GM19467 (cell line): ENCODE results near the gene STXBP5L.
"Not testable (repeated sequence)": the region's sequence is repeated elsewhere in the genome, so short reads cannot be mapped to it uniquely, and the experiment has no call there.

Experiments
- ATAC-seq: cut with Tn5 transposase; IDR thresholded peaks from one replicate; pipeline ENCODE4 v1.9.1; 2021; ENCODE audit warnings: mild to moderate bottlenecking, moderate library complexity; ENCODE audit not compliant: unreplicated experiment

Gene STXBP5L

DNA sequence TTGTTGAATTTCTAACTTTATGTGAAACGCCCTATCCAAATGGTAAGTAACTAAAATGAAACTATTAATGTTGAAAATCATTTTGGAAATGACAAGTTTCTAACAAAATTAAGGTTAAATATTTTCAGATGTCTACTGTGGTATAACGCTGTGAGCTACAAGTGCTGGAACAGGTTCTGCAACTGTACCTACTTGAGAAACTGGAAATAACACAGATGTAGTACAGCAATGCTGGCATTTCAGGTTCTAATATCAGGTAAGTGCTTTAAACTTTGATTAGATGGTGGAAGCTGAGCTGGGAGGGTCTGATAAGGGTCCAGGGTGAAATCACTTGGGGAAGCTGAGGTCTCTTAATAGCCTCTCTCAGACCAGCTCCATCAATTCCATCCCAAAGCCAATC lies 315.1 kb downstream of the STXBP5L start:
- ATAC-seq = no peak

DNA sequence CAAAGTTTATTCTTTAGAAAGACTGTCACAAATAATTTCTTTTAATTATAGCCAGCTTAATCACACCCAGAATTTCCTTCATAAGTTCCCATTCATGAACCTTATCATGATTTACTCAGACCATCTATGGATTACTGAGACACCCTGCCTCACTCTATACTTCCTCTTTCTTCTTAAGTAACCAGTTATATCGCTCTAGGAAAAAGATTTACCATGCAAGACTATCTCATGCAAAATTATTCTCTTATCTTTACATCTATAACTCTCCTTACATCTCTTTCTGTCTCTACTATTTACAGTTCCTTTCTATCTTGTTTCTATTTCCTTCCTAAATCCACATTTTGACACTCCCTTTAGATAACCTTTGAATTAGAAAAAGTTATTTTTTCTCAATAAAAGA lies 321.0 kb downstream of the STXBP5L start:
- ATAC-seq = no peak

DNA sequence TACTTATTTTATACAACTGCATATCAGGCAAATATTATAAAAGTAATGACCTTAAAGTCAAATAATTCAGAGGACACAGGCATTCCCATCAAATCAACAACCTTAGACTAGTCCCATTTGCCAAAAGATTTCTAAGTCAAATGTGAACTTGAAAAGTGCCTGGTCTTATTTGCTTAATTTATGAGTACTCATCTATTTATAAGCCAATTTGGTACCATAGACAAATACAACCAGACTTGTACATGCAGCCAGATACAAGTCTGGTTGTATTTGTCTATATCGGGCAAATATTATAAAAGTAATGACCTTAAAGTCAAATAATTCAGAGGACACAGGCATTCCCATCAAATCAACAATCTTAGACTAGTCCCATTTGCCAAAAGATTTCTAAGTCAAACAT lies 322.2 kb downstream of the STXBP5L start:
- ATAC-seq = not testable (repeated sequence)

DNA sequence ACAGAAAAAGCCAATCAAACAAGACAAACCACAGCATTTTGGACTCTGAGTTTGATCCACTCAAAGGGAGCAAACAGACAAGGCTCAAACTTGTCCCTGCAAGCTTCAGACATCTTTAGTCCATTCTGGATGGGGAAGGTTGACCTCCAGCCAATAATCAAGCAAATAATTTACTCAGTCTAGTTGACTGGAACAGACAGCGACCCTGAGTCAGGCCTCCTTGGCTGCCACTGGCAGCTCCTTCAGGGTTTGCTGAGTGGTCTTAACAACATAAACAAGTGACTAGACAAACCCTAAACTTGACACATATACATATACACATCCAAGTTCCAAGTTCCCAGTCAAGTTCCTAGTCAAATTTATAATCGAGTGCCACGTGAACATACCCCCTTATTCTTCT lies 323.9 kb downstream of the STXBP5L start:
- ATAC-seq = no peak

DNA sequence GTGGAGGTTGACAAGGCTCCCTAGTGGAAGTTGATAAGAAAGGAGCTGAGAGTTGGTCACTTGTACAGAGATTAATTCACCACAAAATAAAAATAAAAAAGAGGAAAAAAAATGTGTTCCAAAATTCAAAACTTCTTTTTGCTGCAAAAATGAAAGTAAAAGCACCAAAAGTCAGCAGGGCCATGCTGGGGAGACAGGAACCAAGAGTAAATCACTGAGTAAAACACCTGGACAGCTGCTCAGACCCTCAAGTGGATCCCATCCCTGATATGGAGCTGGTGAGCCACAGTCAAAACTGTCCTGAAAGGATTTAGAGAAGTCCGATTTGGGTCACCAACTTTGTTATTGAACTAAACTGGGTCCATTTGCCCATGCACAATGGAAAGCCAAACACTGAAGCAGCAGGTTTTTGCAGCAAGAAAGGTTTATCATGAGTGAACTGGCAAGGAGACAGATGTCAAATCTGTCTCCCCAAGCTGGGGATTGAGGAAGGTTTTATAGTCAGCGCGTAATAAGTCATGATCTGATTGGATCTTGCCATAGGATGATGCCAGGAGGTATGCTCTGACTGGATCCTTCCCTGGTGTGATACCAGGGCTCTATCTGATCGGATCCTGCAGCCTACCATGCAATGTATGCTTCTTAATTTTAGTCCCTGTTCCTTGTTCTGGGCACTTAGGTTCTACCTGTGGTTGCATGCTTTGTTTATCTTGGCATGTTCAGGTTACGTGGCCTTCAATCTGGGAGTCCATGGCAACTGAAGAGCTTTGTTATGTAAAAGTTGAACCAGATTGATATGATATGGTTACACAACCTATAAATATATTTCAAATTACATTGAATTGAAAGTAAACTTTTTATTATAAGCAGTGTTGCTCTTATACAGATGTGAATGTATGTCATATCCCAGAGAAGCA lies 324.6 kb downstream of the STXBP5L start:
- no peak for ATAC-seq

DNA sequence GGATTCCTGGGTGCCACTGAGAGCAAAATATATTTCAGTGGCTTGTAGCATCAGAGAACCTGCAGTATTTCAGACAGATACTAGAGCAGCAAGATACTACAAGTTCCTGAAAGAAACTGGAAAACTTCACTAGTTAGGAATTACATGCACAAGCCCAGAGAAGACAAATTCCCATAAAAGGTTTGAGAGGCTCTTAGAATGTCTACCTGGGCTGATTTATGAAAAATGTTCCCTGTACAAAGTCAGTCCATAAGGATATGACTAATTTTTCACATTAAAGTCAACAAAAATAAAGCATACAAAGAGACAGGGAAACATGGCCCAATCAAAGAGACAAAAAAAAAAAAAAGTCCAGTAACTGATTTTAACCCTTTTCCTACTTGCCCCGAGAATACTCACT lies 335.2 kb downstream of the STXBP5L start:
- no peak for ATAC-seq

DNA sequence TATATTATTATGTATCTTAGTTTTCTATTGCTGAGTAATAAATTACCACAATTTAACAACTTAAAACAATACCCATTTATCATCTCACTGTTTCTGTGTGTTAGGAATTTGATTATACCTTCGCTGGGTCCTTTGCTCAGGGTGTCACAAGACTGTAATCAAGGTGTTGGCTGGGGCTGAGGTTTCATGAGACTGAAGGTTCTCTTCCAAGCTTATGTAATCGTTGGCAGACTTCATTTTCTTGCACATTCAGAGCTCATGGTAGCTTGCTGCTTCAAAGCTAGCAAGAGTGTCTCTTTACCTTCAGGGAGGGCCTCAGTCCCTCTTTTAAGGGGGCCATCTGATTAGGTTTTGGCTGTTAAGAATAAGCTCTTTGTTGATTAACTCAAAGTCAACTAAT lies 344.7 kb downstream of the STXBP5L start:
- no peak for ATAC-seq

DNA sequence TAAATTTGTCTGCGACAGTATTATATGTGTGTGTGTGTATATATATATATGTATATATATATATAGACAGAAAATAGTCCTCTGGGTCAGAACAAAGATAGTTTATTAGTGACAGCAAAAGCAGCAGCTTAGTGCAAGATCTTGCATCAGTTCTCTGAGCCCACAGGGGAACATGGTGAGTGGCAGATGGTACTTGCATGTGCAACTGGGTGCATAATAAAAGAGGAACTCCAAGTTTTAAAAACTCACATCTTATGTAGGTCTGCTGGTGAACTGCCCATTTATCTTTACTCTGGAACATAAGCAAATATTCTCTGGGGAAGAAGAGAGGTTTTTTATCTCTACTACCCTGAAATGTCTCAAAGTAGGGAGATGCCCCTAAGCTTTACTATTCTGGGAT lies 361.4 kb downstream of the STXBP5L start:
- no peak for ATAC-seq

DNA sequence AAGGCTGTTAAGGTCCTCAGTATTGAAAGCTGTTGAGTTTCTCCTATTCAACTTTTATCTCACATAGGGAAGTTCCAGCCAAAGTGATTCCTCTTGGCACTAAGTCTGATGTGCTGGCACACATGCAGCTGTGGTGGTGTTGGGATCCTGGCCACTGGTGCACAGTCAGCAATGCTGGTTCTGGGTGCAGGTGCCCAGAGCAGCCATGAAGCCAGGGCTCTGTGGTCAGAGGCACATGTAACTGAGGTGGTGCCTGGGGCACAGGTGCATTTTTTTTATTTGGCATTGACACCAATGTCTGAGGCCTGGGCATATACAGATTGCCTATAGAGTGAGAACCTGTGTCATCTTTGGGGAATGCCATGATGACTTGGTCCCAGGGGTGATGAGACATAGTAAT lies 366.4 kb downstream of the STXBP5L start:
- no peak for ATAC-seq

DNA sequence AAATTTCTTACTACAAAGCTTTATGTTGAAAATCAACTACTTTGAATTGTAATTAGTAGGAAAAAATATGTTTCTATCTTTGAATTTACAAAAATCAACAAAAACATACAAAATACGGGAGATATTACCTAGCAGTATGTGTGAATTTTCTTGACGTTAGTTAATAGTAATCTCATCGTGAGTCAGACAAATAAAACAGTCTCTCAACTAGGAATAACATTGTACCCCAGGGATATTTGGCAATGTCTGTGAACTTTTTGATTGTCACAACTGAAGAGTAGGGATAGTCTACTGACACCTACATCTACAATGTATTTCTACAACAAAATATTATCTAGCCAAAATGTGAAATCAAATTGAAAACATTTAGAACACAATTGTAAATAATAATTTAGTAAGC lies 387.4 kb downstream of the STXBP5L start:
- no peak for ATAC-seq

DNA sequence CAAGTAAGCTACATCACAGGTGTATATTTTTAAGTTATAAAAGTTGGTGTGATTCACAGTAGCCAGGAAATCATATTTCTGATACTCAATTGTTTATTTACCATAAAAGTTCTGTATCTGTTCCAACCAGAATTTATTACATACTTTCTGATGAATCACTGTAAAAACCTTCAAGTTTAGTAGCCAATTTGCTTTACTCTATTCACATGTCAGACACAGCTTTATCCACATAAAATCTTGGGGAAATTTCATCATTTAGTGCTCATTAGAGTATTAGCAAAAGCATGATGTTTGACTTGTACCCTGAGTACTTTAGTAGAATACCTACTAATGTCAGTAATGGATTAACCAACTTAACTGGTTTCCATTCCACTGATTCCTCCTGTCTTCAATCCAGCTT lies 388.0 kb downstream of the STXBP5L start:
- ATAC-seq = no peak

DNA sequence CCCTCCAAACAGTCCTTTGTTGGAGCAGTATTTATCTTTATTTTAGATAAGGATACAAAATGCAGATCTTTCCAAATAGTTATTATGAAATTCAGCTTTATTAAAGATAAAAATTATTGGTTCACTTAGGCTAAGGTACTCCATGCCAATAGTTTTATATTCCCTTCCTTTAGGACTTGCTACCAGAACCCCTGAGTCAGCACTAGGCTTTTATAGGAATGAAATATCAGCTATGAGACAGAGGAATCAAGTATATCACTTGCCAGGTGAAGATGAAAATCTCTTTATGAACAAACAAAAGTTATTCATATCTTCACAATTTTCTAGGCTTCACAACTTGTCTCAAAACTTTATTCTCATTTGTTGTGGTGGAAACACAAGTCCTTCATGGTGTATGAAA lies 416.3 kb downstream of the STXBP5L start:
- no peak for ATAC-seq

DNA sequence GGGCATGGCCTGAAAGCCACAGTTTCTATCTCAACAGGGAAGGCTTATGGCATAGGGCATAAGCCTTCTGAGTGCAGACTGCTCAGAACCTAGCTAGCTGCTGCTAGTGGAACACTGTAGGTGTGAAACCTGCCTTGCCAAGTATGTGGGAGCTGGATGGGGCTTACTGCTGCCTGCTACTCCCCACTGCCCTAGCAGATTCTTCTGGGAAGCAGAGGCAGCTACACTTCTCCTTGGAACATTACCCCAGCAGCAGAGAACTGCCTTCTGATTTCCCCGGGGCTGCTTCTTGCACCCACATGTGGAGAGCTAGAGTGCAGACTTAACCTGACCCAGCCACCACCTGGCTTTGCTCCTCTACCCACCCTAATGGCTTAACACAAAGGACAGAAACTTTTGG lies 422.1 kb downstream of the STXBP5L start:
- ATAC-seq = no peak

DNA sequence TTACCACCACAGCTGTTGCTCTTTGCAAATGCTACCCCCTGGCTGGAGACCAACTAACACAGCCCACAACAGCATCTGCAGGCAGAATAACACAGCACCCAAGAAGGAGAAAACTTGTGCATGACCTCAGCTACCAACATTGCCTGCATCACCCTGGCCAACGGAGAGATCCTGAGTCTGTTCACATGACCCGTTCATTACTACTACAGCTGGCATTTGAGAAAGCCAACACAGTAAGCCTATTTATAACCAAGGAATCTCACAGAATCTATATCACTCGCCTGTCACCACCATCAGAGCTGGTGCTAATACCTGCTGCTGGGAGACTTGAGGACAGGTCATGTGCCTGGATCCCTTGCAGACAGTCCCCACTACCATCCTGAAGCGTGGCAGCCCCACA lies 422.6 kb downstream of the STXBP5L start:
- no peak for ATAC-seq

DNA sequence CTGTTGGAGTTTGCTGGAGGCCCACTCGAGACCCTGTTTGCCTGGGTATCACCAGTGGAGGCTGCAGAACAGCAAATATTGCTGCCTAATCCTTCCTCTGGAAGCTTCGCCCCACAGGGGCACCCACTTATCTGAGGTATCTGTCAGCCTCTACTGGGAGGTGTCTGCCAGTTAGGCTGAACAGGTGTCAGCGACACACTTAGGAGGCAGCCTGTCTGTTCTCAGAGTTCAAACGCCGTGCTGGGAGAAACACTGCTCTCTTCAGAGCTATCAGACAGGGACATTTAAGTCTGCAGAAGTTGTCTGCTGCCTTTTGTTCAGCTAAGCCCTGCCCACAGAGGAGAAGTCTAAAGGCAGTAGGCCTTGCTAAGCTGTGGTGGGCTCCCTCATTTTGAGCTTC lies 448.0 kb downstream of the STXBP5L start:
- not testable (repeated sequence) for ATAC-seq

DNA sequence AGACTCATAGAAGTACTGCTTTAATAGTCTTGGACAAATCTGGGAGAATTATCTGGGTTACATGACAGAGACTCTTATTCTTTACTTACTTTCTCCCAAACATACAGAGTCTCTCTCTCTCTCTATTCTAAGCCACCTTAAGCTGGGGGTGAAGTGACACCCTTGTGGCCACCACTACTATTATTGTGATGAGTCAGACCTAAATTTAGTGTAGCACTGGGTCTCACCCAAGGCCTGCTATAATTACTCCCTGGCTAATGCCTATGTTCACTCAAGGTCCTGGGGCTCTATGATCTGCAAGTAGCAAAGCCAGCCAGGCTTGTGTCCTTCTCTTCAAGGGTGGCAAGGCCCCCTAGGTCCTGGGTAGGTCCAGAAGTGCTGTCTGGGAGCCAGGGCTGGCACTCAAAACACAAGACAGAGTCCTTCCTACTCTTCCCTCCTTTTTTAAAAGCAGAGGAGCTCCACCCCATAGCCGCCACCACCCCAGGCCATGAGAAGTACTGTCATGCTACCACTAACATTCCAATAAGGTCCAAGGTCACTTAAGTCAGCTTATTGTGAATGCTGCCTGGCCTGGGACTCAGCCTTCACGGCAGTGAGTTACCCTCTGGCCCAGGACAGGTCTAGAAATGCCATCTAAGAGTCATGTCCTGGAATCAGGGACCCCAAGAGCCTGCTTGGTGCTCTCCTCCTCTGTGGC lies 454.2 kb downstream of the STXBP5L start:
- ATAC-seq = no peak

DNA sequence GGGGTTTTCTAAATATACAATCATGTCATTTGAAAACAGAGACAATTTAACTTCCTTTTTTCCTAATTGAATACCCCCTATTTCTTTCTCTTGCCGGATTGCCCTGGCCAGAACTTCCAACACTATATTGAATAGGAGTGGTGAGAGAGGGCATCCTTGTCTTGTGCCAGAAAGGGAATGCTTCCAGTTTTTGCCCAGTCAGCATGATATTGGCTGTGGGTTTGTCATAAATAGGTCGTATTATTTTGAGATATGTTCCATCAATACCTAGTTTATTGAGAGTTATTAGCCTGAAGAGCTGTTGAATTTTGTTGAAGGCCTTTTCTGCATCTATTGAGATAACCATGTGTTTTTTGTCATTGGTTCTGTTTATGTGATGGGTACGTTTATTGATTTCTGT lies 480.3 kb downstream of the STXBP5L start:
- not testable (repeated sequence) for ATAC-seq

DNA sequence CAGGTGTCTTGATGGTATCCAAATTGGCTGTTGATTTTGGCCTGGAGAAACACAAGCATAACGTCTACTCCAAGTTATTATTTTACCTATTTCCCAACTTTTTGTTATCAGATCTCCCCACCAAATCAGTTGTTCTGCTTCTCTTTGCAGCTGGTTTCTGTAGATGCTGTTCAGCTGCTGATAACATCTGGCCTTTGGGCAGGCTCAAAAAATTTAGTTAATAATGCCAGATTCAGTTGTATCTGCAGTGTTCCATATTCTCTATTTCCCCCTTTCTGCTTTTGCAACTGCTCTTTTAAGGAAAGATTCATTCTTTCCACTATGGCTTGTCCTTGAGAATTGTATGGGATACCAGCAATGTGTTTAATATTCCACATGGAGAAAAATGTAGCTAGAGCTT lies 488.0 kb downstream of the STXBP5L start:
- not testable (repeated sequence) for ATAC-seq

DNA sequence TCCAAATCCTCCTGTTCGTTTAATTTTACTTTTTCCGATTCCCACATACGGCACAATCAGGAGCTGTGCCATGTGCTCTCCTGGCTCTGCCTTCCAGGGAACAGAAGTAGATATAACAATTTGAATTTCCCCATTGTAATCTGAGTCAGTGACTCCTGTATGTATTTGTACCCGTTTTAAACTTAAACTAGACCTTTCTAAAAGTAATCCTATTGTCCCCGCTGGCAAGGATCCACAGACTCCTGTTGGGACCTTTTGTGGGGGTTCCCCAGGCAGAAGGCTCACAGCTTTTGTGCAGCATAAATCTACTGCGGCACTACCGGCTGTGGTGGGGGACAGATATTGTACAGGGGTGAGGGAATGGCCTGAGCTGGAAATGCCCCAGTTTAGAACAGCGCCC lies 490.0 kb downstream of the STXBP5L start:
- not testable (repeated sequence) for ATAC-seq

DNA sequence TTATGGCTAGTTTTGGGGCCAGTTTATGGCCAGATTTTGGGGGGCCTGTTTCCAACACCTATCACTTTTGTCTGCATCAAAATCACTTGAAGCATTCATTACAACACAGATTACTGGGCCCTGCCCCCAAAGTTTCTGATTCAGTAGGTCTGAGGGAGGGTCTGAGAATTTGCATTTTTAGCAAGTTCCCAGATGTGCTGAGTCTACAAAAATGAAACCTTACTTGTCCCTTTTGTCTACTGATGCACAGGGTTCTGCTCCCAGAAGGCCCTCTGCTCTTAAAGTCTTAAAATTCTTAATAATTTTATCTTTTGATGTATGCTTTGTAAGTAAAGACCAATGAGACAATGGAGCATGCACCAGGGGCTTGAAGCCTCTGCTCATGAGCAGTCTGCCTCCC lies 491.8 kb downstream of the STXBP5L start:
- no peak for ATAC-seq

DNA sequence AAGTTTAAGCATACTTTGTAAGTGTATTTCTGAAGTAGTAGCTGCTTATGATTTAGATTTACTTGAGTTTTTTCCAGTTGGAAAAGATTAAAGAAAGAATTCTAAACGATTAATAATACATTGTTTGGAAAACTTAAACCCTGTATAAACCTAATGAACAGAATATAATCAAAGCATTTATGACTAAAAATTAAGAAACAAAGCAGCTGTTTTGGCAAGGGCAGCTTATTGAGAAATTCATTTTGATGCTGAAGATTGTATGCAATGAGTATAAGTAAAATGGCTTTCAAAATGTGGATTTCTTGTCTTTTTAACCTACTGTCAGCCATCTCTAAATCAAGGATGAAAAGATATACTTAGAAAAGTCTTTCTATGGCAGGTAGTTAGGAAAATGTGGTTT lies 497.6 kb downstream of the STXBP5L start:
- ATAC-seq = no peak

DNA sequence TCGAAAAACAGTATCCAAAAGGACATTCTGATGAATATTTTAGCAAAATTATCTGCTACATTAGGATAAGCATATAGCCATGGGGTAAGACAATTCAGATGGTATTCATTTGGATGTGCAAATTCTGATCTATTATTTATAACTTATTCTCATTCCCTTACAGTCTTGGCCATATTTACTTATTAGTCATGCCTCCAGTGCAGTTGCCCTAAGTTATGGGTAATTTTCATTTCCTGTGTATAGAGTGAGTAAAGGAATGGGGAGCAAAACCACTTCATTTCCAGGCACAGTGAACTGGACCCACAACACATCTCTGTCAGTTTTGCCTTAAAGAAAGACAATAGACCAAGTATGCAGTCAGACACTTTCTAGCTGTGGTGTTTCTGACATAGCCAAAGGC lies 503.5 kb downstream of the STXBP5L start:
- ATAC-seq = no peak
